ENCODE results near the gene SAP25.

Gene SAP25

GRCh38 chr7:100547872-100548271, 25.8 kb downstream of the SAP25 start:
- no peak overlapping the region for H3K4me3 ChIP-seq (ENCODE audit: low read depth, low read length)
- in situ Hi-C loops (cut with HindIII; ENCODE audit: low sequenced_read_pairs), result no loop called here
- no peak for DNase-seq (ENCODE audit: low read depth)
- no peak for TF ChIP-seq CTCF (IDR thresholded peaks at IDR 0.05; ENCODE audit: low read depth, low read length, missing control alignments)

- in situ Hi-C loops (cut with HindIII; ENCODE audit: low sequenced_read_pairs), result no loop called here
- no peak for DNase-seq (ENCODE audit: low read depth)
- TF ChIP-seq CTCF (IDR thresholded peaks at IDR 0.05; ENCODE audit: low read depth, low read length, missing control alignments), result no peak
- no peak overlapping the region for H3K4me3 ChIP-seq (ENCODE audit: low read depth, low read length)
Measured at GRCh38 chr7:100546926-100547800, 26.5 kb downstream of the SAP25 start.

GRCh38 chr7:100546129-100546925, 27.4 kb downstream of the SAP25 start:
- no peak for DNase-seq (ENCODE audit: low read depth)
- in situ Hi-C loops (cut with HindIII; ENCODE audit: low sequenced_read_pairs), result no loop called here
- no peak for TF ChIP-seq CTCF (IDR thresholded peaks at IDR 0.05; ENCODE audit: low read depth, low read length, missing control alignments)
- no peak overlapping the region for H3K4me3 ChIP-seq (ENCODE audit: low read depth, low read length)

- peak; percentile 67 for DNase-seq (ENCODE audit: low read depth)
- H3K4me3 ChIP-seq (ENCODE audit: low read depth, low read length), result no peak overlapping the region
- TF ChIP-seq CTCF (IDR thresholded peaks at IDR 0.05; ENCODE audit: low read depth, low read length, missing control alignments), result peak; percentile 32
- in situ Hi-C loops (cut with HindIII; ENCODE audit: low sequenced_read_pairs), result no loop called here
Measured at GRCh38 chr7:100545360-100546128, 28.2 kb downstream of the SAP25 start.

GRCh38 chr7:100544967-100545359, 28.7 kb downstream of the SAP25 start:
- in situ Hi-C loops (cut with HindIII; ENCODE audit: low sequenced_read_pairs), result no loop called here
- no peak for TF ChIP-seq CTCF (IDR thresholded peaks at IDR 0.05; ENCODE audit: low read depth, low read length, missing control alignments)
- H3K4me3 ChIP-seq (ENCODE audit: low read depth, low read length), result no peak overlapping the region
- DNase-seq (ENCODE audit: low read depth), result no peak

- H3K4me3 ChIP-seq (ENCODE audit: low read depth, low read length), result no peak overlapping the region
- in situ Hi-C loops (cut with HindIII; ENCODE audit: low sequenced_read_pairs), result no loop called here
- DNase-seq (ENCODE audit: low read depth), result no peak
- TF ChIP-seq CTCF (IDR thresholded peaks at IDR 0.05; ENCODE audit: low read depth, low read length, missing control alignments), result no peak
Measured at GRCh38 chr7:100544386-100544785, 29.3 kb downstream of the SAP25 start.

All from astrocyte of the cerebellum (primary cell).